Spleen (tissue), 7 donors: ENCODE measurements around the gene NUDT14.

Source experiments
- POLR2A ChIP-seq, 3 donors: fragments of 450-650 bp; IDR thresholded peaks; one replicate each; pipeline ENCODE4 v1.5.1; 2017; ENCODE audit warnings: antibody characterized with exemption in 3 of 3, mild to moderate bottlenecking in 1 of 3
- TF ChIP-seq, protein P1 (sequence below), 11 experiments: fragments of 200-600 bp in 7 of 11; fragments of 450-650 bp in 4 of 11; sonication (generic) in 4 of 11; IDR thresholded peaks in 8 of 11; conservative IDR thresholded peaks in 3 of 11; 1 replicate in 7 of 11; 2 replicates in 4 of 11; pipeline versions ENCODE4 v1.4.0 to v1.8.0; 2016 to 2021; ENCODE audit warnings: antibody characterized with exemption in 11 of 11, inconsistent platforms in 4 of 11, mild to moderate bottlenecking in 1 of 11
- donor health status: DM: no; HTN: no; CAD: no; lungs with moderate emphysema.
- donor health status: DM: no; HTN: no; CAD: no.
- donor health status: DM: no; HTN: no; CAD: no.

DNA sequence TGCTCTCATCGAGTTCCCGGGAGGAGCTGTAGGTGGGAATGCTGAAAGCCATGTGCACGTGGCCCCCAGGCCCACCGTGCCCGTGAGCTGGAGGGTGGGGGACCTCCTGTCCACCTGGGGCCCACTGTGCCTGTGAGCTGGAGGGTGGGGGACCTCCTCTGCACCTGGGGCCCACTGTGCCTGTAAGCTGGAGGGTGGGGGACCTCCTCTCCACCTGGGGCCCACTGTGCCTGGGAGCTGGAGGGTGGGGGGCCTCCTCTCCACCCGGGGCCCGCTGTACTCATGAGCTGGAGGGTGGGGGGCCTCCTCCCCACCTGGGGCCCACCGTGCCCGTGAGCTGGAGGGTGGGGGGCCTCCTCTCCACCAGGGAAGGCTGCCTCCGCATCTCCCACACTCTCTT lies 13.9 kb upstream of the NUDT14 start:
- TF ChIP-seq, protein P1, sequence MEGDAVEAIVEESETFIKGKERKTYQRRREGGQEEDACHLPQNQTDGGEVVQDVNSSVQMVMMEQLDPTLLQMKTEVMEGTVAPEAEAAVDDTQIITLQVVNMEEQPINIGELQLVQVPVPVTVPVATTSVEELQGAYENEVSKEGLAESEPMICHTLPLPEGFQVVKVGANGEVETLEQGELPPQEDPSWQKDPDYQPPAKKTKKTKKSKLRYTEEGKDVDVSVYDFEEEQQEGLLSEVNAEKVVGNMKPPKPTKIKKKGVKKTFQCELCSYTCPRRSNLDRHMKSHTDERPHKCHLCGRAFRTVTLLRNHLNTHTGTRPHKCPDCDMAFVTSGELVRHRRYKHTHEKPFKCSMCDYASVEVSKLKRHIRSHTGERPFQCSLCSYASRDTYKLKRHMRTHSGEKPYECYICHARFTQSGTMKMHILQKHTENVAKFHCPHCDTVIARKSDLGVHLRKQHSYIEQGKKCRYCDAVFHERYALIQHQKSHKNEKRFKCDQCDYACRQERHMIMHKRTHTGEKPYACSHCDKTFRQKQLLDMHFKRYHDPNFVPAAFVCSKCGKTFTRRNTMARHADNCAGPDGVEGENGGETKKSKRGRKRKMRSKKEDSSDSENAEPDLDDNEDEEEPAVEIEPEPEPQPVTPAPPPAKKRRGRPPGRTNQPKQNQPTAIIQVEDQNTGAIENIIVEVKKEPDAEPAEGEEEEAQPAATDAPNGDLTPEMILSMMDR (IDR thresholded peaks at IDR 0.05 in 8 of 11, conservative IDR thresholded peaks at IDR 0.05 in 3 of 11), result no peak
- TF ChIP-seq POLR2A (IDR thresholded peaks at IDR 0.05), result no peak
